Panc1 (cell line): ENCODE data around the gene LRRC8E.
"Not testable (repeated sequence)": the region's sequence is repeated elsewhere in the genome, so short reads cannot be mapped to it uniquely, and the experiment has no call there.

Source experiments
- POLR2AphosphoS5 ChIP-seq: IDR thresholded peaks from 2 replicates; pipeline ENCODE4 v1.6.1; 2012; ENCODE audit warnings: mild to moderate bottlenecking, low read depth, low read length, moderate library complexity
- TF ChIP-seq, protein P1 (sequence below): fragments of 450-650 bp; IDR thresholded peaks from 2 replicates; pipeline ENCODE4 v1.5.1; 2017; ENCODE audit warnings: mild to moderate bottlenecking
- TF ChIP-seq, protein P2 (sequence below), 2 experiments: IDR thresholded peaks; 2 replicates each; pipeline ENCODE4 v1.6.1; 2011 to 2012; ENCODE audit warnings: low read depth in 2 of 2, control low read depth in 1 of 2, low read length in 1 of 2, mild to moderate bottlenecking in 1 of 2, moderate library complexity in 1 of 2; ENCODE audit not compliant: insufficient read depth in 1 of 2

DNA sequence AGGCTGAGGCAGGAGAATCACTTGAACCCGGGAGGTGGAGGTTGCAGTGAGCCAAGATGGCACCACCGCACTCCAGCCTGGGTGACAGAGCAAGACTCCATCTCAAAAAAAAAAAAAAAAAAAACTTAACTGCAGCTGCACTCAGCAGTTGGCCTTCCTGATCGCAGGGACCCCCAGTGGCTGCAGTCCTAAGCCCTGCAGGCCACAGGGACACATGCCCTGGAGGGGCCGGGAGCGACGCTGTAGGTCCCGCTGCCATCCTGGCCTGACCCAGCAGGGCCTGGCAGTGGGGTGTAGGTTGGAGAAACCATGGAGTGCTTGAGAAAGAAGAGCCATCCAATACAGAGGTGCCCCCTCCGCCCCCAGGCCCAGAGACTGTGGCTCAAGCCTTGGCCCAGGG, 29.2 kb upstream of the LRRC8E start:
- TF ChIP-seq, protein P1, sequence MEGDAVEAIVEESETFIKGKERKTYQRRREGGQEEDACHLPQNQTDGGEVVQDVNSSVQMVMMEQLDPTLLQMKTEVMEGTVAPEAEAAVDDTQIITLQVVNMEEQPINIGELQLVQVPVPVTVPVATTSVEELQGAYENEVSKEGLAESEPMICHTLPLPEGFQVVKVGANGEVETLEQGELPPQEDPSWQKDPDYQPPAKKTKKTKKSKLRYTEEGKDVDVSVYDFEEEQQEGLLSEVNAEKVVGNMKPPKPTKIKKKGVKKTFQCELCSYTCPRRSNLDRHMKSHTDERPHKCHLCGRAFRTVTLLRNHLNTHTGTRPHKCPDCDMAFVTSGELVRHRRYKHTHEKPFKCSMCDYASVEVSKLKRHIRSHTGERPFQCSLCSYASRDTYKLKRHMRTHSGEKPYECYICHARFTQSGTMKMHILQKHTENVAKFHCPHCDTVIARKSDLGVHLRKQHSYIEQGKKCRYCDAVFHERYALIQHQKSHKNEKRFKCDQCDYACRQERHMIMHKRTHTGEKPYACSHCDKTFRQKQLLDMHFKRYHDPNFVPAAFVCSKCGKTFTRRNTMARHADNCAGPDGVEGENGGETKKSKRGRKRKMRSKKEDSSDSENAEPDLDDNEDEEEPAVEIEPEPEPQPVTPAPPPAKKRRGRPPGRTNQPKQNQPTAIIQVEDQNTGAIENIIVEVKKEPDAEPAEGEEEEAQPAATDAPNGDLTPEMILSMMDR: not testable (repeated sequence)
- TF ChIP-seq POLR2AphosphoS5: not testable (repeated sequence)
- TF ChIP-seq, protein P2, sequence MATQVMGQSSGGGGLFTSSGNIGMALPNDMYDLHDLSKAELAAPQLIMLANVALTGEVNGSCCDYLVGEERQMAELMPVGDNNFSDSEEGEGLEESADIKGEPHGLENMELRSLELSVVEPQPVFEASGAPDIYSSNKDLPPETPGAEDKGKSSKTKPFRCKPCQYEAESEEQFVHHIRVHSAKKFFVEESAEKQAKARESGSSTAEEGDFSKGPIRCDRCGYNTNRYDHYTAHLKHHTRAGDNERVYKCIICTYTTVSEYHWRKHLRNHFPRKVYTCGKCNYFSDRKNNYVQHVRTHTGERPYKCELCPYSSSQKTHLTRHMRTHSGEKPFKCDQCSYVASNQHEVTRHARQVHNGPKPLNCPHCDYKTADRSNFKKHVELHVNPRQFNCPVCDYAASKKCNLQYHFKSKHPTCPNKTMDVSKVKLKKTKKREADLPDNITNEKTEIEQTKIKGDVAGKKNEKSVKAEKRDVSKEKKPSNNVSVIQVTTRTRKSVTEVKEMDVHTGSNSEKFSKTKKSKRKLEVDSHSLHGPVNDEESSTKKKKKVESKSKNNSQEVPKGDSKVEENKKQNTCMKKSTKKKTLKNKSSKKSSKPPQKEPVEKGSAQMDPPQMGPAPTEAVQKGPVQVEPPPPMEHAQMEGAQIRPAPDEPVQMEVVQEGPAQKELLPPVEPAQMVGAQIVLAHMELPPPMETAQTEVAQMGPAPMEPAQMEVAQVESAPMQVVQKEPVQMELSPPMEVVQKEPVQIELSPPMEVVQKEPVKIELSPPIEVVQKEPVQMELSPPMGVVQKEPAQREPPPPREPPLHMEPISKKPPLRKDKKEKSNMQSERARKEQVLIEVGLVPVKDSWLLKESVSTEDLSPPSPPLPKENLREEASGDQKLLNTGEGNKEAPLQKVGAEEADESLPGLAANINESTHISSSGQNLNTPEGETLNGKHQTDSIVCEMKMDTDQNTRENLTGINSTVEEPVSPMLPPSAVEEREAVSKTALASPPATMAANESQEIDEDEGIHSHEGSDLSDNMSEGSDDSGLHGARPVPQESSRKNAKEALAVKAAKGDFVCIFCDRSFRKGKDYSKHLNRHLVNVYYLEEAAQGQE (IDR thresholded peaks at IDR 0.05; ENCODE audit: insufficient read depth in 1 of 2, low read depth in 2 of 2, low read length in 1 of 2): not testable (repeated sequence)
